Measurements from ENCODE around the gene RBP5.

RBP5 gene, protein sequence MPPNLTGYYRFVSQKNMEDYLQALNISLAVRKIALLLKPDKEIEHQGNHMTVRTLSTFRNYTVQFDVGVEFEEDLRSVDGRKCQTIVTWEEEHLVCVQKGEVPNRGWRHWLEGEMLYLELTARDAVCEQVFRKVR

GRCh38 chr12:7128681-7129286 is at the start of gene RBP5:
Gene RBP5, minus strand, starts transcription at chr12:7128889. Its CDS starts 114 bp downstream, at chr12:7128775.
- DNase-seq: no peak

DNA sequence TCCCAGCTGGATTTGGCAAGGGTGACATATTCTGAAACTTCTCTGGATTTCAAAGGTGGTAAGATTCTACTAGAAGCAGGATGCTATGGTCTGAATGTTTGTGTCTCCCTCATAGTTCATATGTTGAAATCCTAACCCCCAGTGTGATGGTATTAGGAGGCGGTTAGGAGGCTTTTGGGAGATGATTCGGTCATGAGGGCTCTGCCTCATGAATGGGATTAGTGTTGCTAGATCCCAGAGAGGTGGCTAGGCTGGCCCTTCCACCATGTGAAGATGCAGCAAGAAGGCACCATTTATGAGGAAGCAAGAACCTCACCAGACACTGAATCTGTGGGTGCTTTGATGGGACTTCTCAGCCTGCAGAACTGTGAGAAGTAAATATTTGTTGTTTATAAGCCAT is 49.8 kb upstream of the RBP5 start:
- no peak for DNase-seq

GRCh38 chr12:7176595-7176994 is 47.9 kb upstream of the RBP5 start:
- no peak for DNase-seq

GRCh38 chr12:7175493-7175892 is 46.8 kb upstream of the RBP5 start:
- DNase-seq: no peak

- no peak for DNase-seq
Measured at GRCh38 chr12:7171854-7172253, 43.2 kb upstream of the RBP5 start.

GRCh38 chr12:7169951-7170350 is 41.3 kb upstream of the RBP5 start:
- no peak for DNase-seq

DNA sequence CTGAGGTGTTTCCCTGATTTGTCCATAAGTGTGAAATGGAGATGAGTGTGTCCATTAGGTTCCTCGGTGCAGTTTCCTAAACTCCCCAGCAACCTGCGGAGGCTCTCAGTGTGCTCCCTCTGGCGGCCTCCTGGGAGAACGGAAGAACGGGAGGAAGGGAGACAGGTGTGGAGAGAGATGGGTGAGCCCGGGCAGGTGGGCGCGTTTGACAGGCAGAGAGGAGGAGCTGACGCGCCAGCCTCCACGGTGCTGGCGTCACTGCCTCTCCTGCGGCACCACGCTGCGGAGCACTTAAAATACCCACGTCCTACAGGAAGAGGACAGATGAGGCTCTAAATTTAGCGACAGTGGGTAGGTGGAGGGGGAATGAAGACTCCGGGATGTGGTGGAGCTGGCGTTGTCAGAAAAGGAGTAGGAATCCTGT is 34.0 kb upstream of the RBP5 start:
- DNase-seq: no peak

GRCh38 chr12:7161811-7162210 is 33.1 kb upstream of the RBP5 start:
- DNase-seq: no peak

GRCh38 chr12:7161327-7161726 is 32.6 kb upstream of the RBP5 start:
- no peak for DNase-seq

- DNase-seq: no peak
Measured at GRCh38 chr12:7160183-7160582, 31.5 kb upstream of the RBP5 start.

- DNase-seq: no peak
Measured at GRCh38 chr12:7158781-7159609, 30.3 kb upstream of the RBP5 start.

- no peak for DNase-seq
Measured at GRCh38 chr12:7157391-7157790, 28.7 kb upstream of the RBP5 start.

DNA sequence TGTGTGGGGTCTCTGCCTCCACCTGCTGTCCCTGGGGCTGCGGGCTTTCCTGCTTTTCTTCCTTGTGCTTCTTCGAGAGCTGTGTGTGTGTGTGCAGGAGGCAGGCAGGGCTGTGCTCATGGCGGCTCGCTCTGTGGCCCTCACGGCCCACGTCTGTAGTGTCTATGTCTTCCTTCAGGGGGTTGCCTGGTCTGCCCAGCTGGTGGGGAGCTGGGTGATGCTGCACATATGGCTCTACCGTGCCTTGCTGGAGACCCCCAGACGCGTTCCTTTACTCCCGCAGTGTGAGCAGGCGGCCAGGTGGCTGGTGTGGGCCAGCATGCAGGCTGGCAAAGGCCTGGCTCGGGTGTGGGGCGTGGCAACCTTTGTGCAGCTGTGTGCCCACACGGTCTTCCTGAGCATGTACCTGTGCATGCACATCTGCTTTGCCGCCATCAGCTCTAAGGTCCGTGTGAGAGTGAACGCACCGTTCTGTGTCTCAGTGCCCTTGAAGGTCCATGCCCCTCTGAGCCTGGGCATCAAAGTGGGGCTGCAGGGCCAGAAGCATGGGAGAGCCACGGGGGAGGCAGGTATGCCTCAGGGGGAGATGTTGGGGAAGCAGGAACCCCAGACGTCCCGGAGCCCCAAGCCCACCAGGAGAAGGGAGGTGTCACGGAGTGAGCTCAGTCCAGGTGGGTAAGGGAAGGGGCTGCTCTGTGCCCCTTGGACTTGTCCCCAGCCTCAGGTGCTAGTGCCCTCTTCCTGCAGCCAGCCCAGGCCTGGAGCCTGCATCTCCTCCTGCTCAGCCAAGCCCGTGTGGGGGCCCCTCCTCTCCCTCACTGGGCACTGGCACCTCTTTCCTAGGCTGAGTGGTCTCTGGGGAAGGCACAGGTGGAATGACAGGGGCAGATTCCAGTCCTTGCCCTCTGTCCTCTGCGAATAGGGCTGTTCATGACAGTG is 27.8 kb upstream of the RBP5 start:
- DNase-seq: no peak

GRCh38 chr12:7155471-7156034 is 26.9 kb upstream of the RBP5 start:
- DNase-seq: no peak

- DNase-seq: no peak
Measured at GRCh38 chr12:7154901-7155470, 26.3 kb upstream of the RBP5 start.

DNA sequence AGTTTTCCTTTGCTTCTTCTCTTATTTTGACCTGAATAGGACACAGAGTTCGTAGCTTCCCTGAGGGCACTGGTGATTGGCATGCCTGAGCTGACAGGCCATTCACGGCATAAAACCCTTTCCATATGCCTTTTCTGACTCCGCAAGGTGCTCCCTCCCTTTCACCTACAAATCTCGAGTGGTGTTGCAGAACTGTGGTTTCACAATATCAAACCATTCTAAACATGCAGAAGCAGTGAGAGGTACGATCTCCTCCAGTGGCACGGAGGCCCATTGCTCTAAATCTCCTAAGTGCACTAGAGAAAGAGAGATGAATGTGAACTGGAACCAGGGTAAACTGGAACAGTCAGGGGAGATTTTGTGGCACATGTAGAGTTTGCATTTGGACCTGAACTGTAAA is 25.4 kb upstream of the RBP5 start:
- no peak for DNase-seq

- DNase-seq: no peak
Measured at GRCh38 chr12:7152818-7153217, 24.1 kb upstream of the RBP5 start.

DNA sequence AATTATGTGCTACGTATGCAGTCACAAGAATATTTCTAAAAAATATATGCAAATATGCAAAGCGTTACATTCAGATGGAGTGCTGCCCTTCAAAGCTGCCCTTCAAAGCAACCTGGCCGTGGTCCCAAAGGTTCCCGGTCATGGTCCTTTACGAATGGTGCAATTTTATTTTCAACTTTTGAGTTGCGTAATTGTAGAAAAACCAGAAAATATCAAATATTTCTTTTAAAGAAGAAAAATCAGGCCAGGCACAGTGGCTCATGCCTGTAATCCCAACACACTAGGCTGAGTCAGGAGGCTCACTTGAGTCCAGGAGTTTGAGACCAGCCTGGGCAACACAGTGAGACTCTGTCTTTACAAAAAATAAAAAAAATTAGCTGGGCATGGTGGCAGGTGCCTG is 22.8 kb upstream of the RBP5 start:
- no peak for DNase-seq

GRCh38 chr12:7150841-7151240 is 22.2 kb upstream of the RBP5 start:
- no peak for DNase-seq

- DNase-seq: no peak
Measured at GRCh38 chr12:7150356-7150755, 21.7 kb upstream of the RBP5 start.

DNA sequence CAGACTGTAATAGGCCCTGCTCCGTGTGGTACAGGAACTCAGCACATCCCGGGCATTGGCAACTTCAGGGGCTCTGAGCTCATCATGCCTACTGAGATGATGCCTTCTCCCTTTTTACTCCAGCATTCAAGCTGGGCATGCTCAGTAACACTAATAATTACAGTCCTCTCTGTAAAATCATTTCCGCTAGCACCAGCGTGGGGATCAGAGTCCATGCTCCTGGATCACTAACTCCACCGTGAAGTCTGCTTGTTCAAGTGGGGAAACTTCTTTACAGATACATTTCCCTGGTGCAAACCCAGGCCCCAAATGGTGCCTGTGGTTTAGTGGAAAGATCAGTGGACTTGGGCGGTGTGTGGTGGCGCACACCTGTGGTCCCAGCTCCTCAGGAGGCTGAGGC is 18.2 kb upstream of the RBP5 start:
- DNase-seq: no peak

- DNase-seq: no peak
Measured at GRCh38 chr12:7146228-7146627, 17.5 kb upstream of the RBP5 start.

Measured in cortex of kidney (tissue), 1 donor.